Fibroblast of skin of right quadriceps (primary cell): ENCODE data around the gene TESK2.
"Not testable (repeated sequence)": the region's sequence is repeated elsewhere in the genome, so short reads cannot be mapped to it uniquely, and the experiment has no call there.

ENCODE experiments used
- DNase-seq: peaks from one replicate; pipeline ENCODE4 v3.0.0-alpha.2; 2013

TESK2 gene

DNA sequence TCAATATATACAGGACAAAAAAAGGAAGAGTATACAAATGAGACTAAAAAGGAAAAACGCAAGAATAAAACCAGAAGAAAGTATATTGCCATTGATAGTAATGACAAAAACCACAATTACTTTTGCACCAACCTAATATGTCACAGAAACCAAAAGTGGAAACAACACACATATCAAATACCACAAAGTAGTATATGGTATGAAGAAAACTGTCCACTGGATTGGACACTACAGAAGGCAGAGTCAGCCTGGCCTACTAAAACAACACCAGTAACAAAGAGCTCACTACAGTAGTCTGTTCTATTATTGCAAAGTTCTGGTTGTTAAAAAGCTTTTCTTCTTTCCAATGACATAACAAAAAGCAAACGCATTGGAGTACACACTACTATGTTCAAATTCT is 17.7 kb downstream of the TESK2 start:
- no peak for DNase-seq

DNA sequence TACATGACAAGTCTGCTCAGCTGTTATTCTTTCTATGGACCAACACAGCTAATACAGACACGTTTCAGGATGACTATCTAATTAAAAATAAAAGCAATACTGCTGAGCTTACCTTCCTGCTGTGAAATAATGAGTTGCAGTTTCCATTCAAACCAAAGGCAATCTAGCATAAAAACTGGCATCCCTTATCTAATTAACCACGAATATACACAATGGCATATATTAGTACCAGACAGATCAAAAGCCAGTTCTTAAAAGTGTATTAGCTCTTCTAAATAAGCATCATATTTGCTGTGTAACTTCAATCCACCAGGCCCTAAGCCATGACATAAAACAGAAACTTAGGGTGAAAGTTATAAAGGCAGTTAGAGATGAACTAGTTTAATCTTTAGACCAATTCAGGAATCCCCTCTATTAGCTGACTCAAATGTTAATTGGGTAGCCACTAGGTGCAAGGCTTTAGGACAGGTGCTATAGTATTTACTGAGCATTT is 20.6 kb downstream of the TESK2 start:
- no peak for DNase-seq

DNA sequence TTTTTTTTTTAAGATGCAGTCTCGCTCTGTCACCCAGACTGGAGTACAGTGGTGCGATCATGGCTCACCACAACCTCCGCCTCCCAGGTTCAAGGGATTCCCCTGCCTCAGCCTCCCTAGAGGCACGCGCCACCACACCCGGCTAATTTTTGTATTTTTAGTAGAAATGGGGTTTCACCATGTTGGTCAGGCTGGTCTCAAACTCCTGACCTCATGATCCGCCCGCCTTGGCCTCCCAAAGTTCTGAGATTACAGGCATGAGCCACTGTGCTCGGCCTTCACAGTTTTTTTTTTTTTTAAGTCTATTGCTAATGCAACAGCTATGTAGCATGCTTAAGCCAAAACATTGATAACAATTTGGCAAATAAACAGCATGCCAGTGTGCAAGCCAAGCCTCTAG is 23.6 kb downstream of the TESK2 start:
- not testable (repeated sequence) for DNase-seq

DNA sequence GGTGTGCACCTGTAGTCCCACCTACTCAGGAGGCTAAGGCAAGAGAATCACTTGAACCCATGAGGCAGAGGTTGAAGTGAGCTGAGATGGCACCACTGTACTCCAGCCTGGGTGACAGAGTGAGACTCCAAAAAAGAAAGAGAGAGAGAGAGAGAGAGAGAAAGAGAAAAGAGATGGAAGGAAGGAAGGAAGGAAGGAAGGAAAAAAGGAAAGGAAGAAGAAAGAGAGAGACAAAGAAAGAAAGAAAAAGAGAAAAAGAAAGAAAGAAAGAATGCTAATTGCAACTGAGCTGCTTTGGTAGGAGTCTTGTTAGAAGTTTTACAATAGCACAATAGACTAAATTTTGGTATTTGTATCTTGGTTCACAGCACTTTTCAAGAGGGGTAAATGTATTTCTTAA is 25.7 kb downstream of the TESK2 start:
- DNase-seq, result no peak

DNA sequence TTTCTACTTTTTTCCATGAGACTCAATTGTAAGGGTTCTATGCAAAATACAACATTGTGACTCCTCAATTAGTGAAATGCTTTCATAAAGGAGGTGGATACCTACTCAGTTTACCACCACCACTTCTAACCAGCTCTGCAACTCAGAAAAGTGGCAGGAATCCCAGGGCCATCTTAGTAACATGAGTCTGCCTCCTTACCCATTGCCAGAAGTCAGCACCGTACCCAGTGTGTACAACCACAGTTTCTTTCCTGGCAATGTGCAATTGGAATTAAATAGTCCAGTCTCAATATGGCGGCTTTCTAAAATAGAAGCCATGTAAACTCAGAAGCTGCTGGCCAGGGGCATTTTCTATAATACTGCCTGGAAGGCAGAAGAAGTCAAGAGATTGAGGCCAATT is 32.1 kb downstream of the TESK2 start:
- DNase-seq, result no peak

DNA sequence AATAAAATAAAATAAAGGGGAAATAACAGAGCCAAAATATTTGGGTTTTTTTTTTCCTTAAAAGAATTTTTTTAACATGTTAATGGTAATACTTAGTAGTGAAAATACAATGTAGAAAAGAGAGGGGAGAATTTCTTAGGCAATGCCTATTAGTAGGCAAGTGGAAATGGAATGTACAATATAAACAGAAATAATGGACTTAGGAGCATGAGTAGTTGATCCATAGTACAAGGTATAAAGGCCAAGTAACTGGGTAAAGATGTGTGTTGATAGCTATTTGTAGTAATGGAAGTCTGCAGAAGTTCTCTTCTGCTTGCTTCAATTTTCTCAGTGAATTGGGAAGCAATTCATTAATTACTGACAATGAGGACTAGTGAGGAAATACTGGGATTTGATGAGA is 34.4 kb downstream of the TESK2 start:
- no peak for DNase-seq

DNA sequence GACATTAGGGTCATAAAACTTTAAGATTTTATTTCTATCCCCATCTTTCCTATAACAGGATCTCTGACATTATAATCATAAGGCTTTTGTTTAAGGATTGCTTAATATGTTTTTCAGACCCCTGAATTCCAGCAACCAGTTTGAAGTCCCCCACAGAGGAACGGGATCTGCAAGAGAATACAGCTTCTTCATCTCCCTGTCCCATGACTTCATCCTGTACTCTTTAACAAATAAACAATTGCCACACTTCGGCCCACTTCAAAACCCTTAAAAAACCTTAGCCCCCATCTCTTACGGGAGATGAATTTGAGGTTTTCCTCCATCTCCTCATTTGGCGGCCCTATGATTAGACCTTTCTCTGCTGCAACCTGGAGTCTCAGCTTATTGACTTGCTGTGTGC is 35.8 kb downstream of the TESK2 start:
- DNase-seq, result no peak

DNA sequence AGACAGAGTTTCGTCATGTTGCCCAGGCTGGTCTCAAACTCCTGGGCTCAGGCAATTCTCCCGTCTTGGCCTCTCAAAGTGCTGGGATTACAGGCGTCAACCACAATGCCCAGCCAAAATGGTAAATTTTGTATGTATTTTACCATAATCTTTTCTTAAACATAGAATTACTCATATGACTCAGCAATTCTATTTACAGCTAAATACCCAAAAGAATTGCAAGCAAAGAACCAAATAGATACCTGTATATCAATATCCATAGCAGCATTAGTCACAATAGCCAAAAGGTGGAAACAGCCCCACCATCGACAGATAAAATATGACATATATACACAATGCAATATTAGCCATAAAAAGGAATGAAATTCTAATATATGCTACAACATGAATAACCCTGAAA is 36.5 kb downstream of the TESK2 start:
- DNase-seq, result no peak

DNA sequence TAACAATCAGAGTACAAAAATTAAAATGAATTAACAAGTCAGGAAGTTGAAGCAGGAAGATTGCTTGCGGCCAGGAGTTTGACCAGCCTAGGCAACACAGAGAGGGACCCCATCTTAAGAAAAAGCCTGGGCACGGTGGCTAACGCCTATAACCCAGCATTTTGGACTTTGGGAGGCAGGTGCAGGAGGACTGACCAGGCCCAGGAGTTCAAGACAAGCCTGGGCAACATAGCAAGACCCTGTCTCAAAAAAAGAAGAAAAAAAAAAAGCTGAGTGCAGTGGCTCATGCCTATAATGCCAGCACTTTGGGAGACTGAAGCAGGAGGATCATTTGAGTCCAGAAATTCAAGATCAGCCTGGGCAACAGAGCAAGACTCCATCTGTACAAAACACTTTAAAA is 38.5 kb downstream of the TESK2 start:
- no peak for DNase-seq

DNA sequence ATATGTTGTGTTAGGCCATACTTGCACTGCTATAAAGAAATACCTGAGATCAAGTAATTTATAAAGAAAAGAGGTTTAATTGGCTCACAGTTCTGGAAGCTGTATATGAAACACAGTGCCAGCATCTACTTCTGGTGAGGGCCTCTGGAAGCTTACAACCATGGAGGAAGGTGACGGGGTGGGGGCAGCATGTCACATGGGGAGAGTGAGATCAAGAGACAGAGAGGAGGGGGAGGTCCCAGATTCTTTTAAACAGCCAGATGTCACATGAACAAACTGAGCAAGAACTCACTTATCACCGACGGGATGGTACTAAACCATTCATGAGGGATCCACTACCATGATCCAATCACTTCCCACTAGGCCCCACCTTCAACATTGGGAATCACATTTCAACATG is 42.6 kb downstream of the TESK2 start:
- DNase-seq, result no peak

DNA sequence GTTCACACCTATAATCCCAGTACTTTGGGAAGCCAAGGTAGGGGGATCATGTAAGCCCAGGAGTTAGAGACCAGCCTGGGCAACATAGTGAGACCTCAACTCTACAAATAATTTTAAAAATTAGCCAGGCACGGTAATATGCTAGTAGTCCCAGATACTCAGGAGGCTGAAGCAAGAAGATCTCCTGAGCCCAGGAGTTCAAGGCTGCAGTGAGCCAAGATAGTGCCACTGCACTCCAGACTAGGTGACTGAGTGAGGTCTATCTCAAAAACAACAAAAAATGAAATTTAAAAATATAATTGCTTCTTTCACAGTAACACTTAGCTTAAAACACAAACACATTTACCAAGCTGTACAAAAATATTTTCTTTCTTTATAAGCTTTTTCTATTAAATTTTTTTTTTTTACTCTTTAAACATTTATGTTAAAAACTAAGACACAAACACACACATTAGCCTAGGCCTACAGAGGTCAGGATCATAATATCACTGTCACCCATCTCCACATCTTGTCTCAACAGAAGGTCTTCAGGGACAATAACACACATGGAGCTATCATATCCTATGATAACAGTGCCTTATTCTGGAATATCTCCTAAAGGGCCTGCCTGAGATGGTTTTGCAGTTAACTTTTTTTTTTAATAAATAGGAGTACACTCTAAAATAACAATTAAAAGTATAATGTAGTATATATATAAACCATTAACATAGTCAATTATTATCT is 43.9 kb downstream of the TESK2 start:
- no peak for DNase-seq

DNA sequence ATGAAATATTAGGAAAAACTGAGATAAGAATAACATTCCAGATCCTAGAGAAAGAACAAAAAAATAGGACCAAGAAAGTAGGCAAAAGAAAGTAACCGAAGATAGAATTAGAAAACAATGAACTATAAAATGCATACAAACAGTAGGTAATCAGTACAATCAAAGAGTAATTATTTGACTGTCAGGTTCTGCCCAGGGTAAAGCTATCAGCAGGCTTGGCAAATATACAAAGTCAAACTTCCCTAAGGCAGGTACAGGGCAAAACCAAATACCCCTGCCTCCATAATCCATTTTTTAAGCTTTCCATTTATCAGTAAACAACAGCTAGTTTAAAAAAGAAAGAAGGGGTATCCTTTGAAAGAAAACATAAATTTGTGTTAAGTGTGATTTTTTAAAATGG is 44.4 kb downstream of the TESK2 start:
- DNase-seq, result no peak

DNA sequence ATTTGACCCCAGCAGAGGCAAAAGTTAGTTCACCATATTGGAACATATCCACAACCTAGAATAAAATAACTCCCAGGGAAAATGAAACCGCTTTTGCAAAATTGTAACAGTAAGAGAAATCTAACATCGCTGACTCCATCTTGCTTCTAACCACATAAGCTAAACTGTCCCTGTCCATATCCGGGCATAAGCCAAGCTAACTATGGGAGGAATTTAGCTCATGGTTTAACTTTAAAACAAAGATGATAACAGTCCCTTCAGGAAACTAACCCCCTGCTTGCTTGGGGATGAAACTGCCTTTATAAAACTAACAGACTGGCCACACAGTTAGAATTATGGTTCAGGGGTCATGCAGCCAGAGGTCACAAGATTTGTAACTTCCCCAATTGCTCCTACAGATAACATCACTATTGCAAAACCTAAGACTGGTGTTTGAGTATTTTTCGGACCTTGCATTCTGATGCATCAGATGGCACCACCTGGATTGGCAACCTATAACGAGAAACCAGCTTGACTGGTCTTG is 46.3 kb downstream of the TESK2 start:
- no peak for DNase-seq

DNA sequence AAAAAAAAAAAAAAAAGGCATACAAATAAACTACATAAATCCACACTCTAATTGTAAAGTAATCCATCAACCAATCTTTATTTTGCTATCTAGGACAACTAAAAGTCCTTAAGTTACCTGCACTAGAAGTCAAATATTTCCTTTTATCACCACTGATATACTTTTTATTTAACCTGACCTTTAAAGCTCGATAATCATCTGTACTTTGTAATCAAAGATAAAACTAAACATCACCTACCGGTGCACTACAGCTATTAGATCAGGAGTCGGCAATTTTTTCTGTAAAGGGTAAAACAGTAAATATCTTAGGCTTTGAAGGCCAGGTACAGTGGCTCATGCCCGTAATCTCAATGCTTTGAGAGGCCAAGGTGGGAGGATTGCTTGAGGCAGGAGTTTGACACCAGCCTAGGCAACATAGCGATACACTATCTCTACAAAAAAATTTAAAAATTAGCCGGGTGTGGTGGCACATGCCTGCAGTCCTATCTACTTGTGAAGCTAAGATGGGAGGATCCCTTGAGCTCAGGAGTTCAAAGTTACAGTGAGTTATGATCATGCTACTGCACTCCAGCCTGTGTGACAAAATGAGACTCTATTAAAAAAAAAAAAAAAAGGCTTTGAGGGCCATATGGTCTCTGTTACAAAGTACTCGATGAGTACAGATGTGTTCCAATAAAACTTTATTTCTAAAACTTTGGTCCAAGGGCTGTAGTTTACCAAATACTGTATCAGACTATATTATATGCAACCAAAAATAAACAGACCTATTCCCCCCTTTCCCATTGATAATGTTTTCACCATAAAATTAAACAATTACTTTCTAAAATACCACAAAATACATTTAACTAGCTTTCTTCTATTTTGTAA is 47.1 kb downstream of the TESK2 start:
- DNase-seq, result no peak

DNA sequence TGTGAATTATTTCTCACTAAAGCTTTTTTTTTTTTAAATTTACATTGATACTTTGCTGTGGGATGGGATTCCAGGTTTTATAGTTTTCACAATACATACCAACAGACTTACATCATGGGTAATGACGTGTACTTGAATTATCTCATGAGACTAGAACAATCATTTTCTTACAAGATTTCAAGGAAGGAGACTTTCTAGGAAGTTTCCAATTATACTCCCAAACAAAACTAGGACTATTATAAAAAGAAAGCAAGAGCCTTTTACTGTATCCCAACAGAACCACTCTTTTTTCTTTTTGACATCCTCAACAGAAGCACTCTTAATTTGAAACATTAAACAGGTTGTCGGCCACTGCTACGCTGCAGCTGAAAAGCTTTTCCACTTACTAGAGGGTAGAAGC is 48.7 kb downstream of the TESK2 start:
- DNase-seq, result peak; percentile 76

DNA sequence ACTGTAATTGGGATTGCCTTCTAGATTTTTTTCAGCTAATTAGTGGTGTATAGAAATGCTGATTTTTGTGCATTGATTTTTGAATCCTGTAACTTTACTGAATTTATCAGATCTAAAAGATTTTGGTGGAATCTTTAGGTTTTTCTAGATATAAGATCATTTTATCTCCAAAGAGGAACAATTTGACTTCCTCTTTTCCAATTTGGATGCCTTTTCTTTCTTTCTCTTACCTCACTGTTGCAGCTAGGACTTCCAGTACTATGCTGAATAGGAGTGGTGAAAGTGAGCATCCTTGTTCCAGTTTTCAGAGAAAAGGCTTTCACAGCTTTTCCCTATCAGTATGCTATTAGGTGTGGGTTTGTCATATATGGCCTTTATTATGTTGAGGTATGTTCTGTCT is 53.6 kb downstream of the TESK2 start:
- DNase-seq, result no peak

DNA sequence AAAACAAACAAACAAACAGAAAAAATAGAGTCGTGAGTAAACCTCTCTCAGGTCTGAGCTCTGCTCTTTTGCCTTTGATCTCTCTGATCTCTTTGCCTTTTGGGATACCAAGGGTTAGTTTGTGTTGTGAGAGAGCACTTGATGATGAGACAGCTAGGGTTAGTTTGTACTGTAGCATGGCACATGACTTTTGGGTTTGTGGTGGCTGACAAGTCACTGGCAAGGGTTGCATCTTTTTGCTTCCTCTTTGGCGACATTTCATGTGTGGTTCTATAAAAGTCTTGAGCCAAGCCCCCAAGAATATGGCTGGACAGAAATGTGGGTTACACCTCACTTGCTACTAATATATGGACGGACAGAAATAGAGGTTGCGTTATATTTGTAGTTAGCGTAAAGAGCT is 60.5 kb downstream of the TESK2 start:
- DNase-seq, result no peak

DNA sequence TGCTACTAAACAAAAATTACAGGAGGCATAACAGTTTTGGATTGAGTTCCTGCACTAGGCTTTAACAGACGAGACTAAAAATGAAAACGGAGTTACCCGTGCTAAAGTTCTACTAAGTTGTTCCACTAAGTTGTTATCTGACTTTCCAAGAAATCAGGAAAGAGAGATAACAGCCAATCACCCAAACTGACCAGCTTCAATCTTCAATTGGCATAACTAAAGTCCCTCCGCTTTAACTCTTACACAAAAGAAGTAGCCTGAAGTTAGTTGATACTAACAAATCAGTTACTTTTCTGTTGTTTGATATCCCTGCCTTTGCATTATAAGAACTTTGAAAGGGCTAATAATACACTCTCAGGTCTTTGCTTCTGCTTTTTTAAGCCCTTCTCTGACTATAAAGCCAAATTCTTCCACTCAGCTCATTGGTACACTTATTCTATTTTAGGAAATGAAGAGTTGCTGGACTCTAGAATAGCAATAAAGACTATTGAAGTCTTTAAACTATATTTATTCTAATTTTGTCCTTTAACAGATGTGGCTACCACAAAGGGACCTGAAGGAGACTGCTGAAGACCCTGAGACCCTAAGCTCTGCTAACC is 61.3 kb downstream of the TESK2 start:
- DNase-seq, result no peak

DNA sequence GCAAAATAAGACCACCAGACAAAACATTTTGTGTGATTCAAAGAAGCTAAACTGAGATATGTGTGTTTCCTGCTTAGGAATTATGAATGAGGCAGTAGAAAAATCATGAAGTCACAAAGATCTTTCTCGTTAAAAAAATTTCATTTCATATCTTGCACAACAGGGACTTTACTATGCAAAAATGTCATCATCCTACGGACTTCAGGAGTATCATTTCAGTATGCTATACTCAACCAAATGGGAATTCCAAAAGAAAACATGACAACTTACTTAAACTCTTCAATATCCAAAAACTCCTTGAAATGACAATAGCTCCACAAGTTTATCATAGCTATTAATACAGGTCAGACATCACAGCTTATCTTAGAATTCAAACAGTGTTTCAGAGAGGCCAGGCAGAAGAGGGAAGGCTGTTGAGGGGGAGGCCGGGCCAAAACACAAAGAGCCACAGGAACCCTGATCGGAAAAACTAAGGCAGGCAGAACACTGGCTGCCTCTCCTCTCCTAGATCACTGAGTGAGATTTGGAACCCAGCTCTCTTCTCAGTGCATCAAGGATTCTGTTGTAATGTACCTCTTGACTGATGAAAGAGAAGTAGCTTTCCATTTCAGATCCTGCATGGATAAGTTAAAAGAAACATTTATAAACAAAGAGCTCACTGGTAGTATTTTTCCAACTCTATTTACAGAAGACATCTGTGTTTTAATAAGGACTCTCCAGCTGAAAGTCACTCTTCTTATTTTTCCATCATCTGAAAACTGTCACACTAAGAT is 66.9 kb downstream of the TESK2 start:
- DNase-seq, result no peak

DNA sequence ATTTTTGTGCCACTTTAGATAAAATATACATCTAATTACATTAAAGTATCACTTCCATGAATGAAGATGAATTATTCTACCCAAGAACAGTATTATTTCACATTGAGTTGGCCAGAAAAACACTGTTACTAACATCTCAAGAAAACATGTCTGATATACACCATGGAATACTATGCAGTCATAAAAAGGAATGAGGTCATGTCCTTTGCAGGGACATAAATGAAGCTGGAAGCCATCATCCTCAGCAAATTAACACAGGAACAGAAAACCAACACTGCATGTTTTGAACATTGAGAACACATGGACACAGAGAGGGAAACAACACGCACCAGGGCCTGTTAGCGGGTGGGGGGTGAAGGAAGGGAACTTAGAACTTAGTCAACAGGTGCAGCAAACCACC is 69.0 kb downstream of the TESK2 start:
- DNase-seq, result no peak

DNA sequence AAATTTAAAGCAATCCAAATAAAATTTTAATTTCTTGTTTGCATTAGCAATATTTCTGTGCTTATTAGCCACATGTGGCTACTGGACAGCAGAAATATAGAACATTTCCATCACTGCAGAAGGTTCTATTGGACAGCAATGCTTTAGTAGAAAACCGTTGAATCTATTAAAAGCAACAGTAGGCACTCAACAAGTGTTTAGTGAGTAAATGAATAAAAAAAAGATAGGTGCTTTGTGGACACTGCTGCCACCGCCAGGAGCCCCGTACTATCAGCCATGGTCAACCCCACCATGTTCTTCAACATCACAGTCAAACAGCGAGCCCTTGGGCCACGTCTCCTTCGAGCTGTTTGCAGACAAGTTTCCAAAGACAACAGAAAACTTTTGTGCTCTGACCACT is 76.2 kb downstream of the TESK2 start:
- DNase-seq, result no peak

DNA sequence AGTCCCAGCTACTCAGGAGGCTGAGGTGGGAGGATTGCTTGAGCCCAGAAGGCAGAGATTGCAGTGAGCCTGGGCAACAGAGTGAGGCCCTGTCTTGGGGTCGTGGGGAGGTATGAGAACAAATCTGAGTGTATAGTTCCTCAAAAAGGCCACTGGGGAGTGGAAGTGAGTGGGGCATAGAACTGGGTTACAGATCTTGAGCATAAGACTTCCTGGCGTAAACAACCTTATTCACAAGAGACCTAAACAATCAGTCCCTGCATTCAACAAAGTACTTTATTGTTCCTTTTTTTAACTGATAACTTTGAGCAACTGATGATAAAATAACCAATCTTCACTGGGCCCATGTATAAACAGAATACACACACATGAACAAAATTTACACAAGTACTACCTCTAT is 78.1 kb downstream of the TESK2 start:
- no peak for DNase-seq

DNA sequence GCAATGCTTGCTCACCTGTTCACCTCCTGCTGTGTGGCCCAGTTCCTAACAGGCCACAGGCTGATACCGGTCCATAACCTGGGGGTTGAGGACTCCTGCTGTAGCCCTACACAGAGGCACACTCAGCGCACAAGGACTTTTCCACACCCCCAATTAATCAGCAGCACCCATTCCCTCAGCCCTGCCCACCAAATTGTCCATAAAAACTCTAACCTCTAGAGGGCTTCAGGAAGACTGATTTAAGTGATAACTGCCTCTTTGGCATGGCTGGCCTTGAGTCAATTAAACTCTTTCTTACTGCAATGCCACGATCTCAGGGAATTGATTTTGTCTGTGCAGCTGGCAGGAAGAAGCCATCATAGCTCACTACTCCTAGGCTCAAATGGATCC is 79.5 kb downstream of the TESK2 start:
- no peak for DNase-seq
